VCaP (cell line): ENCODE measurements around the gene KRTAP5-8.

Experiments used
- H3K27ac ChIP-seq: fragments of 450-650 bp; 2 replicates; pipeline ENCODE4 v1.5.1; 2017
- CTCF ChIP-seq: fragments of 450-650 bp; conservative IDR thresholded peaks from 2 replicates; pipeline ENCODE4 v1.5.1; 2017; ENCODE audit warnings: mild to moderate bottlenecking, moderate library complexity

KRTAP5-8 gene

GRCh38 chr11:71543866-71544265, 6.0 kb downstream of the KRTAP5-8 start:
- H3K27ac ChIP-seq: no peak overlapping the region
- TF ChIP-seq CTCF: no peak

GRCh38 chr11:71544525-71545214, 6.8 kb downstream of the KRTAP5-8 start:
- no peak overlapping the region for H3K27ac ChIP-seq
- no peak for TF ChIP-seq CTCF

GRCh38 chr11:71545405-71545966, 7.7 kb downstream of the KRTAP5-8 start:
- no peak for TF ChIP-seq CTCF
- no peak overlapping the region for H3K27ac ChIP-seq

- no peak for TF ChIP-seq CTCF
- H3K27ac ChIP-seq: no peak within 1 kb of the TSS
These were observed 10.3 kb downstream of the KRTAP5-8 start, which contains the start of gene KRTAP5-9 for GRCh38 chr11:71548120-71548519. Gene KRTAP5-9, plus strand, starts transcription at chr11:71548420. Its CDS starts 238 bp downstream, at chr11:71548658.

GRCh38 chr11:71548716-71549151, 10.9 kb downstream of the KRTAP5-8 start:
- TF ChIP-seq CTCF: no peak
- H3K27ac ChIP-seq: no peak overlapping the region

- TF ChIP-seq CTCF: no peak
- no peak overlapping the region for H3K27ac ChIP-seq
These were observed 13.9 kb downstream of the KRTAP5-8 start for GRCh38 chr11:71551711-71552110.

GRCh38 chr11:71554996-71555395, 17.2 kb downstream of the KRTAP5-8 start:
- no peak for TF ChIP-seq CTCF
- H3K27ac ChIP-seq: no peak overlapping the region
